CD4-positive, alpha-beta T cell treated with Interferon alpha-2 for 1 hour (primary cell): ENCODE measurements around the gene OR3A2.
"Not testable (repeated sequence)": the region's sequence is repeated elsewhere in the genome, so short reads cannot be mapped to it uniquely, and the experiment has no call there.

Experiments
- DNase-seq, 2 donors: peaks; one replicate each; pipeline ENCODE4 v3.0.0-alpha.2; 2020 to 2022

The OR3A2 gene

DNA sequence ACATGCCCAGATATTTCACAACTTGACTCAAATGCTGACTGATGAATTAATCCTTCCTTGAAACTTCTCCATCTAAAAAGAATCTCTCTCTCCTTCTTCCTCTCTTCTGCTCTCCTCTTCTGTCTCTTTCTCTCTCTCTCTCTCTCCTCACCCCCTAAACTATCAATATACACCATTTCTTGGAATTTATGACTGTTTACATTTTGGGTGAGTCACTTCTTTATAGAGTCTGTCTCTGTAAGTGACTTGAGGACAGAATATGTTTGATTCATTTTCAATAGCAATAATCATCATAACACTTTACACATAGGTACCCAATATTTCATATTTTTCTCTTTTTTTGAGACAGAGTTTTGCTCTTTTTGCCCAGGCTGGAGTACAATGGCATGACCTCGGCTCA, 103.2 kb downstream of the OR3A2 start:
- DNase-seq, result no peak

DNA sequence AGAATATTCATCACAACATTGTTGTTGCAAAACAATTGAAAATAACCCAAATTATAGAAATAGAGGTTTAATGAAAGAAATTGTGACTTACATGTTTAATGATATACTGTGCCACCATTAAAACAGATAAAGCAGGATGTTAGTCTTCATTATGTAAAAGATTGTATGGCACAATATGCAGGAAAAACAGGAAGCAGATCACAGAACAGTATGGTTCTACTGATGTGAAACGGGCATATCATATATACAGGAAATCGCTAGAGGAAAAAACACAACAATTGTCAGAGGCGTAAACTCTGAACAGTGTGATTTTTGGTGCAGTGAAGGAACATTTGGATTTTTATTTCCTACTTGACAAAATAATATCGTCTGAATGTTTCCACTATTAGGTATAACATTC, 110.0 kb downstream of the OR3A2 start:
- DNase-seq, result no peak

DNA sequence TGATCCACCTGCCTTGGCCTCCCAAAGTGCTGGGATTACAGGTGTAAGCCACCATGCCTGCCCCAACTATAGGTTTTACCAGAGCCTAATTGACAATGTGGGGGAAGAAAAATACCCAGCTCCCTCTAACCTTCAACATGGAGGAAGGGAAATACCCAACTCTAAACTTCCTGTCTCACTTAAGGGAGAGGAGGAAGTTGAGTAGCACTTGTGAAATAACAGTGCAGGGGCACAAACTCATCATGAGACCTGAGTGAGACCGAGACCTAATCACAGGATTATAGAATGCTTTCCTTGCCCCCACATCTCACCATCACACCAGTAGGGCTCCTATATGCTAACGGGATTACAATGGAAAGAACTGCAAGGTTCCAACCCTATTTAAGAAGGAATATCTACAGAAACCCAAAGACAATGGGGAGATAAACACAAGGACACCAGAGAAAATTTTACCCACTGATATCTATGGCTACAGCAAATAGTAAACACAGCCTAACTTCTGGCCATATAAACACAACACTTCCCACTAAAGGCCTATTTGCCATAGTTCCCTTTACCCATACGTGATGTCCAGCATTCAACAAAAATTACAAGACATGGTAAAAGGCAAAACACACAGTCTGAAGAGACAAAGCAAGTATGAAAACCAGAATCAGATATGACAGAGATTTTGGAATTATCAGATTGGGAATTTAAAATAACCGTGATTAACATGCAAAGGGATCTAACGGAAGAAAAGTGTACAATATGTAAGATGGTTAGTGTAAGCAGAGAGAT, 114.8 kb downstream of the OR3A2 start:
- no peak for DNase-seq

DNA sequence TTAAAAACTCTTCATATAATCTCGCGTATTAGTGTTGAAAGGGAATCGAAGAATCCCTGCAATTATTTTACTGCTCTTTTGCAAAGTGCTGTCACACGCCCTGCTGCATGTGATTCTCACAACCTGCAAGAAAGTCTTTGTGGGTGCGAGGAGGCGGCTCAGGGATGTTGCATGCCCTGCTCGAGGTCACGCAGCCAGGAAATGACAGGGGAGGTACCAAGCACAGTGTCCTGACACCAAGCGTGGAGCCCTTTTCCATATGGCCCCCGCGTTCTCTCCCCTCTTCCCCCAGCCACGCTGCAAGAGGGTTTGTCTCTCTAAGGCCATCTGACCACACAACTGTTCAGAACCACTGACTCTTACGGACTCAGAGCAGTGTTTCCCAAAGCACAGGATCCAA, 125.5 kb downstream of the OR3A2 start:
- DNase-seq, result no peak

DNA sequence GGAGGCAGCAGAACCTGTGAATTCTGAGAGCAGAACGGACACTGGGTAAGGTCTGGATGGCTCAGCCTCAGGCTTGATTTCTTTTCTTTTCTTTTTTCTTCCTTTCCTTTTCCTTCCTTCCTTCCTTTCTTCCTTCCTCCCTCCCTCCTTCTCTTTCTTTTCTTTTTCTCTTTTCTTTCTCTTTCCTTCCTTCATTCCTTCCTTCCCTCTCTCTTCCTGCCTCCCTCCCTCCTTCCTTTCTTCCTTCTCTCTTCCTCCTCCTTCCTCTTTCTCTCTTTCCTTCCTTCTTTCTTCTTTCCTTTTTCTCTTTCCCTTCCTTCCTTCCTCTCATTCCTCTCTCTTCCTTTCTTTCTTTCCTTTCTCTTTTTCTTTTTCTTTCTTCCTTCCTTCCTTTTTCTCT, 125.9 kb downstream of the OR3A2 start:
- no peak for DNase-seq

DNA sequence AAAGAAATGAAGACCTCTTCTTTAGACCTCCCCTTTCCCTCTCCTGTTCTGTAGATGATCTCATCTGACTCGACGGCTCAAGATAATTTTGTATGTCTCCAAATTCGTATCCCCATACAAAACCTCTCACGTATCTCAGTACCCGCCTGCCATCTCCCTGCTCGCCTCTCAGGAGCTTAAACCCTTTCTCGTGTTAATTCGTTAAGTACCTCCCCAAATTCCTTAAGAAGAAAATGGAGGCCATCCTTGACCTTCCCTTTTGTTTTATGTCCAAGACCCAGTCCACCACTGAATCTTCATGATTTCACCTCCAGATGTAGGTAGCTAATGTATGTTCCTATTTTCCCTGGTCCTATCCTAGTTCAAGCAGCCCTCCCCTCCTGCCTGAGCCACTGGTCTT, 129.5 kb downstream of the OR3A2 start:
- DNase-seq, result no peak

DNA sequence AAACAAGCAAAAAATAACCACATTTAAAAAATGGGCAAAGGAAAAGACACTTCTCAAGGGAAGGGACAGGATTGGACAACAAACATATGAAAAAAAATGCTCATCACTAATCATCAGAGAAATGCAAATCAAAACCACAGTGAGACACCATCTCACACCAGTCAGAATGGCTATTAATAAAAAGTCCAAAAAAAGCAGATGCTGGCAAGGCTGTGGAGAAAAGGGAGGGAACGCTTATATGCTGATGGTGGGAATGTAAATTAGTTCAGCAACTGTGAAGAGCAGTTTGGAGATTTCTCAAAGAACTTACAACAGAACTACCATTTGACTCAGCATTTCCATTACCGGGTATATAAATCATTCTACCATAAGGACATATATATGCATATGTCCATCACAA, 137.1 kb downstream of the OR3A2 start:
- not testable (repeated sequence) for DNase-seq

DNA sequence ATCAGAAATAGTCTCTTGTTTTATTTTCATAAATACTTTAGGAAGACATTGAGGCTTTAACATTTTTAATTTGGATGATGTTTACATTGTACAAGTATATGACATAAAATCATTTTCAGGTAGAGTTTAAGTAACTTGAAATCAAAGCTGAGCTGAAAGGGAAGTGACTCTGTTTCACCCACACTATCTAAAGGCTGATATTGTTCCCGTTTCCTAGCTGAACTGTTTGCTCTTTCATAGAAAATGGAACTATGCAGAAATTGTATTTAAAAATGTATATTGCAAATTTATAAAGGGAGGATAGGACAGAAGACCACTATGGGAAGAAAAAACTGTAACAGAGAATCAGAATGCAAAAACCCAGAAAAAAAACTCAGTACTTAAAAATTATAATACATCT, 141.3 kb downstream of the OR3A2 start:
- not testable (repeated sequence) for DNase-seq

DNA sequence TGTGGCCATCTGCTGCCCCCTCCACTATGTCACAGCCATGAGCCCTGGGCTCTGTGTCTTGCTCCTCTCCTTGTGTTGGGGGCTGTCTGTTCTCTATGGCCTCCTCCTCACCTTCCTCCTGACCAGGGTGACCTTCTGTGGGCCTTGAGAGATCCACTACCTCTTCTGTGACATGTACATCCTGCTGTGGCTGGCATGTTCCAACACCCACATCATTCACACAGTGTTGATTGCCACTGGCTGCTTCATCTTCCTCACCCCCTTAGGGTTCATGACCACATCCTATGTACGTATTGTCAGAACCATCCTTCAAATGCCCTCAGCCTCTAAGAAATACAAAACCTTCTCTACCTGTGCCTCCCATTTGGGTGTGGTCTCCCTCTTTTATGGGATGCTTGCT, 145.1 kb downstream of the OR3A2 start:
- DNase-seq, result not testable (repeated sequence)

DNA sequence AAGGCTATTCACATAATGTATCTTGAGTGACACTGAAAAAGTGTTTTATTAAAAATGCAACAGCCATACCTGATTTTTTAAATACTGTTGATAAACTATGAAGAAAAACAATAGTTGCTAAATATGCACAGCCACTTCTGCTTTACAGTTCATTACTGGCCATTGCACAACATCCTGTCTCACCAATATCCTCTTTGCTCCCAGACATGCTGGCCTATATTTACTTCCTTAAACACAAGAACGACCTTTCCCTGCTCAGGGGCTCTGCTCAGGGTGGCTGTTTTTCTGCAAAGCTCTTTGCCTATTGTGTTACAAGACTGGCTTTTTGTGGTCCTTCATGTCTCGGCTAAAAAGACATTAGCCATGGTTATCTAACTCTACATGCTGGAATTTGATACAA, 147.4 kb downstream of the OR3A2 start:
- peak in 1 of 2 donors; percentile 24 for DNase-seq

DNA sequence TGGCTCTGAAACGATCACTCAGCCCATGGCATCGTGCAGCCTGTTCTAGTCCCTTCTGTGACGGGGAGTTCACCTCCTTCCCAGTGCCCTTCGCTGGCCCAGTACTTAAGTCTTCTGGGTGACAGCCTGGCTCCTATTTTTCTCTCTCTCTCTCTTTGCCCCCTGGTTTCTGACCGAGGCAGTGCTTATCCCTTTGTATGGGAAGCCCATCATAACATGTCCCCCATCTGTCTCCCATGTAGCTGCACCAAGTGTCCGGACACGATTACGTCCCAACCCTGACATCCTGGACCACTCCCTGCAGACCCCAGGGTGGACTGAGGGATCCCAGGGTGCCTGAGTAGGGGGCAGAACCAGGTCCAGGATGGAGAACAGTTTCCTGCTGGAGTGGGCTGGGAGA, 153.8 kb downstream of the OR3A2 start:
- not testable (repeated sequence) for DNase-seq
